ENCODE results near the gene KLHL21. TPM values are rescaled to one million over a fixed set of nuclear protein-coding genes. Genes with fewer than 3 reads are reported as not detected.
A peak's percentile ranks its signal among the peaks of the same experiment; 100 is the strongest.
"Not testable (repeated sequence)": the region's sequence is repeated elsewhere in the genome, so short reads cannot be mapped to it uniquely, and the experiment has no call there.

The KLHL21 gene
- total and polyA plus RNA-seq, 2 of the 4 experiments (the other 2 are of a cell fraction) = 12.0 to 36.7 TPM

- no peak for TF ChIP-seq ELK1 (IDR thresholded peaks at IDR 0.05; ENCODE audit: borderline replicate concordance, low read depth, low read length)
These were observed 2.1 kb downstream of the KLHL21 start (continued) for GRCh38 chr1:6600410-6601048.

- Histone ChIP-seq H3K4me1 (ENCODE audit: control insufficient read depth, insufficient read depth, low read length) (peaks cover 14% of the 10 kb centered on the region), H3K4ac (ENCODE audit: low read depth, low read length) (peak overlapping the region; percentile 79; the same call in 1 of the 2 replicates), H2AK9ac (replicated peaks; ENCODE audit: low read depth, low read length, poor library complexity) (peak overlapping the region; percentile 100), H3K14ac (replicated peaks; ENCODE audit: low read depth, low read length) (peak overlapping the region; percentile 76; the same call in 1 of the 2 replicates), H3K36me3 (ENCODE audit: control insufficient read depth, insufficient read depth, low read length) (peaks cover 37% of the 10 kb centered on the region), H3K79me1 (ENCODE audit: low read depth in 1 of 2, low read length in 2 of 2) (peaks cover 8 to 67% of the 10 kb centered on the region in 2 experiments; a peak in 3 of 4 replicates), H3K4me3 (ENCODE audit: insufficient read depth, low read depth, low read length) (peak overlapping the region; percentile 88), H3K27ac (ENCODE audit: insufficient read depth, low read length) (peak overlapping the region; percentile 58; the same call in 1 of the 2 replicates), H4K20me1 (ENCODE audit: insufficient read depth, low read length) (peaks cover 70% of the 10 kb centered on the region), H3K9me1 (ENCODE audit: insufficient read depth, low read length) (peaks cover 12% of the 10 kb centered on the region), H3K9ac (ENCODE audit: low read depth, low read length) (peak overlapping the region; percentile 58; the same call in 1 of the 2 replicates), H3K4me2 (ENCODE audit: low read depth, low read length) (peak overlapping the region; percentile 68)
- H4K91ac ChIP-seq (ENCODE audit: insufficient read depth, low read depth, low read length); H2AFZ ChIP-seq (replicated peaks; ENCODE audit: low read length, poor library complexity); DNase-seq; H4K8ac ChIP-seq (ENCODE audit: low read depth in 2 of 2, low read length in 2 of 2); H3K27me3 ChIP-seq (ENCODE audit: control insufficient read depth, insufficient read depth, low read length); H3K9me3 ChIP-seq (ENCODE audit: control insufficient read depth, insufficient read depth, low read length); H3K23ac ChIP-seq (ENCODE audit: low read depth, low read length); BruUV-seq (replicated peaks); H2BK15ac ChIP-seq (ENCODE audit: low read depth, low read length); dilution Hi-C loops (cut with HindIII; ENCODE audit: low sequenced_read_pairs, unreplicated experiment); H2BK20ac ChIP-seq (ENCODE audit: low read depth, low read length); H3K18ac ChIP-seq (ENCODE audit: low read depth, low read length); H2AK5ac ChIP-seq (ENCODE audit: low read depth, low read length); H3K56ac ChIP-seq (ENCODE audit: extremely low read depth, insufficient read depth, low read length); POLR2A ChIA-PET (ENCODE audit: unreplicated experiment); H2BK120ac ChIP-seq (ENCODE audit: low read depth, low read length); H4K5ac ChIP-seq (ENCODE audit: low read depth, low read length); in situ Hi-C loops (cut with MboI; ENCODE audit: low sequenced_read_pairs); ATAC-seq (ENCODE audit: low read depth); H2BK5ac ChIP-seq (ENCODE audit: low read depth, low read length, poor library complexity, severe bottlenecking): not testable (repeated sequence)
- CTCF ChIA-PET = interaction anchor here (0.6 kb wide), 1 partner anchor 18 kb away, joined by 6 read pairs; no protein-coding TSS in a partner anchor
- intact Hi-C loops (cut with micrococcal nuclease) = loop anchor here (2.0 kb wide), 1 partner anchor 47 kb away; no protein-coding TSS in a partner anchor
- WGBS, 2 experiments (ENCODE audit: extremely low coverage in 2 of 2, insufficient read length in 1 of 2) = 100% methylated on average over 4 of the region's 8 CpGs; no CpG with 5 or more reads in 1 of the 2 experiments
These were observed 2.7 kb downstream of the KLHL21 start for GRCh38 chr1:6599991-6600390.
